H9 (cell line): ENCODE data around the gene TLCD3A. TPM values are rescaled to one million over a fixed set of nuclear protein-coding genes. Genes with fewer than 3 reads are reported as not detected.
A peak's percentile ranks its signal among the peaks of the same experiment; 100 is the strongest.

Experiments used
- DNase-seq: peaks from one replicate; pipeline ENCODE4 v3.0.0-alpha.2; 2017
- H2AFZ ChIP-seq: one replicate; pipeline ENCODE4 v1.6.1; 2013; ENCODE audit warnings: mild to moderate bottlenecking, low read length, control low read depth, moderate library complexity
- H2AK5ac ChIP-seq: 2 replicates; pipeline ENCODE4 v1.6.1; 2013; ENCODE audit warnings: low read length, control low read depth, mixed read lengths; ENCODE audit not compliant: insufficient read length
- H2BK120ac ChIP-seq: one replicate; pipeline ENCODE4 v1.6.1; 2013; ENCODE audit warnings: low read depth, mild to moderate bottlenecking, low read length, control low read depth, inconsistent platforms; ENCODE audit not compliant: poor library complexity, severe bottlenecking
- H2BK12ac ChIP-seq: 2 replicates; pipeline ENCODE4 v1.6.1; 2013; ENCODE audit warnings: low read length, control low read depth, mixed read lengths, low read depth; ENCODE audit not compliant: insufficient read length
- H2BK15ac ChIP-seq: 2 replicates; pipeline ENCODE4 v1.6.1; 2013; ENCODE audit warnings: low read depth, low read length, control low read depth
- H2BK20ac ChIP-seq: one replicate; pipeline ENCODE4 v1.6.1; 2013; ENCODE audit warnings: low read depth, mild to moderate bottlenecking, low read length, control low read depth, inconsistent platforms; ENCODE audit not compliant: poor library complexity, severe bottlenecking
- H2BK5ac ChIP-seq: 2 replicates; pipeline ENCODE4 v1.6.1; 2013; ENCODE audit warnings: low read length, control low read depth, mixed read lengths; ENCODE audit not compliant: insufficient read length
- H3K14ac ChIP-seq: 2 replicates; pipeline ENCODE4 v1.6.1; 2013; ENCODE audit warnings: low read length, control low read depth; ENCODE audit not compliant: insufficient read depth
- H3K18ac ChIP-seq: 2 replicates; pipeline ENCODE4 v1.6.1; 2013; ENCODE audit warnings: low read depth, mild to moderate bottlenecking, mixed read lengths, low read length, control low read depth; ENCODE audit not compliant: insufficient read length
- H3K23ac ChIP-seq: 2 replicates; pipeline ENCODE4 v1.6.1; 2013; ENCODE audit warnings: low read length, control low read depth, mixed read lengths, low read depth; ENCODE audit not compliant: insufficient read length
- H3K23me2 ChIP-seq: 2 replicates; pipeline ENCODE4 v1.6.1; 2013; ENCODE audit warnings: low read depth, mild to moderate bottlenecking, mixed read lengths, low read length, control low read depth; ENCODE audit not compliant: insufficient read length, poor library complexity, severe bottlenecking
- H3K27ac ChIP-seq: 2 replicates; pipeline ENCODE4 v1.5.1; 2013; ENCODE audit warnings: low read length, control low read depth, mixed read lengths, low read depth; ENCODE audit not compliant: insufficient read length
- H3K27me3 ChIP-seq: 2 replicates; pipeline ENCODE4 v1.6.1; 2013; ENCODE audit warnings: low read length, control low read depth, inconsistent platforms; ENCODE audit not compliant: insufficient read depth
- H3K4ac ChIP-seq: 2 replicates; pipeline ENCODE4 v1.6.1; 2013; ENCODE audit warnings: low read depth, mild to moderate bottlenecking, control low read depth, inconsistent platforms, low read length, moderate library complexity
- H3K4me1 ChIP-seq: 2 replicates; pipeline ENCODE4 v1.6.1; 2013; ENCODE audit warnings: low read length, control low read depth, inconsistent platforms; ENCODE audit not compliant: insufficient read depth
- H3K4me2 ChIP-seq: 2 replicates; pipeline ENCODE4 v1.6.1; 2013; ENCODE audit warnings: low read length, control low read depth, mixed read lengths; ENCODE audit not compliant: insufficient read length, insufficient read depth
- H3K56ac ChIP-seq: 2 replicates; pipeline ENCODE4 v1.6.1; 2013; ENCODE audit warnings: low read depth, mild to moderate bottlenecking, mixed read lengths, low read length, control low read depth; ENCODE audit not compliant: insufficient read length
- H3K79me1 ChIP-seq: 2 replicates; pipeline ENCODE4 v1.6.1; 2013; ENCODE audit warnings: low read depth, mild to moderate bottlenecking, moderate library complexity, low read length, control low read depth, inconsistent platforms; ENCODE audit not compliant: insufficient read depth, poor library complexity, severe bottlenecking
- H3K79me2 ChIP-seq: 2 replicates; pipeline ENCODE4 v1.6.1; 2013; ENCODE audit warnings: low read length, control low read depth, inconsistent platforms; ENCODE audit not compliant: insufficient read depth
- H3K9ac ChIP-seq: 2 replicates; pipeline ENCODE4 v1.6.1; 2013; ENCODE audit warnings: low read length, control low read depth, mixed read lengths; ENCODE audit not compliant: insufficient read length; ENCODE audit errors: extremely low read depth
- H3K9me3 ChIP-seq: one replicate; pipeline ENCODE4 v1.6.1; 2013; ENCODE audit warnings: low read depth, low read length, inconsistent platforms; ENCODE audit not compliant: control insufficient read depth
- H3T11ph ChIP-seq: one replicate; pipeline ENCODE4 v1.6.1; 2013; ENCODE audit warnings: mild to moderate bottlenecking, low read length, control low read depth, inconsistent platforms
- H4K20me1 ChIP-seq: one replicate; pipeline ENCODE4 v1.6.1; 2013; ENCODE audit not compliant: control insufficient read depth, insufficient read length, insufficient read depth
- H4K5ac ChIP-seq: 2 replicates; pipeline ENCODE4 v1.6.1; 2013; ENCODE audit warnings: low read depth, mild to moderate bottlenecking, mixed read lengths, low read length, control low read depth; ENCODE audit not compliant: insufficient read length
- H4K8ac ChIP-seq: replicated peaks from 2 replicates; pipeline ENCODE4 v1.6.1; 2013; ENCODE audit warnings: low read length, control low read depth, mixed read lengths, low read depth; ENCODE audit not compliant: insufficient read length
- H4K91ac ChIP-seq: 2 replicates; pipeline ENCODE4 v1.6.1; 2013; ENCODE audit warnings: low read depth, mild to moderate bottlenecking, moderate library complexity, mixed read lengths, low read length, control low read depth; ENCODE audit not compliant: insufficient read length
- H3K27ac Mint-ChIP-seq, 3 experiments: 2 replicates in 2 of 3; 3 replicates in 1 of 3; pipeline ENCODE4 v1.8.0; 2020 to 2021; ENCODE audit warnings: mixed read lengths in 3 of 3, mild to moderate bottlenecking in 1 of 3, moderate library complexity in 1 of 3
- H3K27me3 Mint-ChIP-seq: 2 replicates; pipeline ENCODE4 v1.8.0; 2021; ENCODE audit warnings: low read depth, mild to moderate bottlenecking, moderate library complexity, mixed read lengths
- H3K36me3 Mint-ChIP-seq, 3 experiments: 2 replicates in 2 of 3; 3 replicates in 1 of 3; pipeline ENCODE4 v1.8.0; 2020 to 2021; ENCODE audit warnings: low read depth in 3 of 3, mixed read lengths in 3 of 3; ENCODE audit not compliant: insufficient read depth in 1 of 3
- H3K4me1 Mint-ChIP-seq, 2 experiments: 2 replicates each; pipeline ENCODE4 v1.8.0; 2020; ENCODE audit warnings: mixed read lengths in 2 of 2
- H3K4me3 Mint-ChIP-seq, 2 experiments: 2 replicates in 1 of 2; 3 replicates in 1 of 2; pipeline ENCODE4 v1.8.0; 2020 to 2021; ENCODE audit warnings: mild to moderate bottlenecking in 2 of 2, mixed read lengths in 2 of 2, moderate library complexity in 1 of 2
- H3K9me3 Mint-ChIP-seq, 2 experiments: 2 replicates in 1 of 2; 3 replicates in 1 of 2; pipeline ENCODE4 v1.8.0; 2020; ENCODE audit warnings: mild to moderate bottlenecking in 2 of 2, mixed read lengths in 2 of 2, moderate library complexity in 1 of 2
- WGBS: extraction: QIAGEN DNeasy Blood & Tissue Kit; methylation state at CpG from one replicate; pipeline ENCODE4 v1.1.7; 2013; ENCODE audit warnings: missing lambda C conversion rate, low lambda C conversion rate, mixed read lengths; ENCODE audit not compliant: insufficient read length; ENCODE audit errors: extremely low coverage; 5-methylcytosine and 5-hydroxymethylcytosine counted together
- total RNA-seq: library from RNA; stranded (reverse); gene quantifications from 2 replicates; pipeline ENCODE4 v1.2.1, GENCODE V29; 2021
- TF ChIP-seq, protein P1 (sequence below): fragments of 200-600 bp; sonication (generic); conservative IDR thresholded peaks from 3 replicates; pipeline ENCODE4 v1.8.0; 2021; ENCODE audit warnings: antibody characterized with exemption, mild to moderate bottlenecking

Gene TLCD3A
- total RNA-seq, 1 experiment from 2014 or later, result 29.6 TPM

DNA sequence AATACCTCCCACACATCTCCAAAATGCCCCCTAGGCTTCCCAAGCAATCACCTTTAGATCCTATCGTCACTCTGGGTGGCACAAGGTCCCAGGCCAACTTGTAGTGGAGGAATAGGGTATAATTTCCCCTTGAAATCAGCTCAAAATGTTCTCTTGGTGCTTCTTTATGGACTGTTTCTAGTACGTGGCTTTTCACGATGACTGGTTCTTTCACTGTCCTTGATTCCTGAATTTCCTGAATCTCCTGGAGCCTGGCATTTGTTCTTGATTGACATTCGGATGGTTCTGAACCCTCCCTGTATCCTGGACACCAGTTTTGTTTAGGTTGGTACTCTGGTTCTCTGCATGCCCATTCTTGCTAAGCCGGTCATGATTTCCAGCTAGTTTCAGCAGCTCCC is 10.9 kb upstream of the TLCD3A start:
- H3K4me3 Mint-ChIP-seq, result no peak overlapping the region
- no peaks in the 10 kb centered on the region for H3K36me3 Mint-ChIP-seq
- Histone ChIP-seq H3K79me2 (no peaks in the 10 kb centered on the region), H3K79me1 (no peaks in the 10 kb centered on the region), H2AFZ (no peak overlapping the region), H2BK5ac (no peak overlapping the region), H2BK120ac (no peak overlapping the region), H3K14ac (no peak overlapping the region), H4K20me1 (no peaks in the 10 kb centered on the region), H3K4me1 (no peaks in the 10 kb centered on the region; the same call in 1 of the 2 replicates), H3K4ac (no peak overlapping the region), H2BK15ac (no peak overlapping the region), H4K8ac (no peak overlapping the region), H3K4me2 (no peak overlapping the region), H3K9me3 (no peaks in the 10 kb centered on the region), H3K27ac (no peak overlapping the region), H3K23ac (no peak overlapping the region), H3K56ac (no peak overlapping the region), H2AK5ac (no peak overlapping the region), H3T11ph (no peak overlapping the region), H3K27me3 (no peaks in the 10 kb centered on the region), H3K18ac (no peak overlapping the region), H3K23me2 (no peaks in the 10 kb centered on the region), H2BK12ac (no peak overlapping the region), H4K91ac (no peak overlapping the region), H4K5ac (no peak overlapping the region), H3K9ac (no peak overlapping the region), H2BK20ac (no peak overlapping the region)
- H3K9me3 Mint-ChIP-seq, result no peaks in the 10 kb centered on the region
- peaks cover 6 to 10% of the 10 kb centered on the region in 2 experiments for H3K4me1 Mint-ChIP-seq
- H3K27ac Mint-ChIP-seq, result 0 out of 7 replicates have a peak overlapping the region, but pooled peaks of 1 of the 3 experiments have one; percentile 29
- no peak for DNase-seq
- WGBS, result no CpG with 5 or more reads among the region's 5 CpGs
- TF ChIP-seq, protein P1, sequence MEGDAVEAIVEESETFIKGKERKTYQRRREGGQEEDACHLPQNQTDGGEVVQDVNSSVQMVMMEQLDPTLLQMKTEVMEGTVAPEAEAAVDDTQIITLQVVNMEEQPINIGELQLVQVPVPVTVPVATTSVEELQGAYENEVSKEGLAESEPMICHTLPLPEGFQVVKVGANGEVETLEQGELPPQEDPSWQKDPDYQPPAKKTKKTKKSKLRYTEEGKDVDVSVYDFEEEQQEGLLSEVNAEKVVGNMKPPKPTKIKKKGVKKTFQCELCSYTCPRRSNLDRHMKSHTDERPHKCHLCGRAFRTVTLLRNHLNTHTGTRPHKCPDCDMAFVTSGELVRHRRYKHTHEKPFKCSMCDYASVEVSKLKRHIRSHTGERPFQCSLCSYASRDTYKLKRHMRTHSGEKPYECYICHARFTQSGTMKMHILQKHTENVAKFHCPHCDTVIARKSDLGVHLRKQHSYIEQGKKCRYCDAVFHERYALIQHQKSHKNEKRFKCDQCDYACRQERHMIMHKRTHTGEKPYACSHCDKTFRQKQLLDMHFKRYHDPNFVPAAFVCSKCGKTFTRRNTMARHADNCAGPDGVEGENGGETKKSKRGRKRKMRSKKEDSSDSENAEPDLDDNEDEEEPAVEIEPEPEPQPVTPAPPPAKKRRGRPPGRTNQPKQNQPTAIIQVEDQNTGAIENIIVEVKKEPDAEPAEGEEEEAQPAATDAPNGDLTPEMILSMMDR, result no peak
- H3K27me3 Mint-ChIP-seq, result no peaks in the 10 kb centered on the region; the same call in 1 of the 2 replicates
